ENCODE results near the gene CATSPER3. TPM values are rescaled to one million over a fixed set of nuclear protein-coding genes. Genes with fewer than 3 reads are reported as not detected.

Gene CATSPER3
- polyA plus RNA-seq, 3 donors: 0.15 to 0.60 (median 0.52) TPM

DNA sequence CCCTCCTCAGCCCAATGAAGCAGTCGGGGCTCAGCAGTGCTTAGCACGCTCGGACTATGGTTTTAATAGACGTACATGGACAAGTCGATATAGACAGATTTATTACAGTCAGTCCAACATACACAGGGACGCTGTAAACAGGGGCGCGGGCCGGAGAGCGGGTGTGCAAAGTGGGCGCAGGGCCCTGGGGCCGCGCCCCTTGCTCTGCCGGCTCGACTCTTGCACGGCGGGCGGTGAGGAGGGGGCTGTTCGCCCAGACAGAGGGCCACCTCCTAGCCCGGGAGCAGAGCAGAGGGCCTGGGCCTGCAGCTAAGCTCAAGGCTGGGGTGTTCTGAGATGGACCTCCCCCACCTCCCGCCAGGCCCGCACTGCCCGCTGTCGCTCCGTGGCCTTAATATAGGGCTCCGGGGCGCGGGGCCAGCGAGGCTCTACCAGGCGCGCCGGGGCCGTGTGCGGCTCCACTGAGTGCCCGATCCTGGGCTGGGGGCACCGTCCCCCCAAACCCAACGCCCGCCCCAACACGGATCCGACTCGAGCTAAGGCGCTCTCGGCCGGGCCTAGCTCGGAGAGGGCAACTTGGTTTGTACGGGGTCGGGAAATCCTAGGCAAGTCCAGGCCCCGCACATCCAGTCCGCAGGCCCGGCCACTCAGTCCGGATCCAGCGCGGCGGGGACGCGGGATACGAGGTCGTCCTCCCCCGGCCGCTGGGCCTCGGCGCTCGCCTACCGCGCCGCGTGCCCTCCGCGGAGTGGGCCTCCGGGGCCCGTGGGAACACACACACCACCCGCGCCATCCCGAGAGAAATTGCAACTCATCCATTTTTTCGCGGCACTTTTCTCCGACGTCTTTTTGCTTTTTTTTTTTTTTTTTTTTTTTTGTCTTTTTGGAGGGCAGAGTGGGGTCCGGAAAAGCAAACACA lies 60.2 kb downstream of the CATSPER3 start:
- no peak overlapping the region for H2AFZ ChIP-seq (ENCODE audit: insufficient read depth, low read depth, low read length, poor library complexity, severe bottlenecking)
- Mint-ChIP-seq H3K27me3 (ENCODE audit: low read depth in 3 of 3) (peaks cover 70 to 90% (median 82%) of the 10 kb centered on the region in 3 donors), H3K4me3 (peak overlapping the region in 1 of 2 donors; percentile 77), H3K27ac (no peak overlapping the region), H3K36me3 (peaks cover 3 to 9% of the 10 kb centered on the region in 2 donors), H3K9me3 (peaks cover 0 to 22% (median 17%) of the 10 kb centered on the region in 7 donors), H3K4me1 (peaks cover 26% of the 10 kb centered on the region)
- DNase-seq: no peak
- no peak overlapping the region for H3K27ac ChIP-seq (ENCODE audit: low read depth in 1 of 2, low read length in 2 of 2)
- TF ChIP-seq, protein P1, sequence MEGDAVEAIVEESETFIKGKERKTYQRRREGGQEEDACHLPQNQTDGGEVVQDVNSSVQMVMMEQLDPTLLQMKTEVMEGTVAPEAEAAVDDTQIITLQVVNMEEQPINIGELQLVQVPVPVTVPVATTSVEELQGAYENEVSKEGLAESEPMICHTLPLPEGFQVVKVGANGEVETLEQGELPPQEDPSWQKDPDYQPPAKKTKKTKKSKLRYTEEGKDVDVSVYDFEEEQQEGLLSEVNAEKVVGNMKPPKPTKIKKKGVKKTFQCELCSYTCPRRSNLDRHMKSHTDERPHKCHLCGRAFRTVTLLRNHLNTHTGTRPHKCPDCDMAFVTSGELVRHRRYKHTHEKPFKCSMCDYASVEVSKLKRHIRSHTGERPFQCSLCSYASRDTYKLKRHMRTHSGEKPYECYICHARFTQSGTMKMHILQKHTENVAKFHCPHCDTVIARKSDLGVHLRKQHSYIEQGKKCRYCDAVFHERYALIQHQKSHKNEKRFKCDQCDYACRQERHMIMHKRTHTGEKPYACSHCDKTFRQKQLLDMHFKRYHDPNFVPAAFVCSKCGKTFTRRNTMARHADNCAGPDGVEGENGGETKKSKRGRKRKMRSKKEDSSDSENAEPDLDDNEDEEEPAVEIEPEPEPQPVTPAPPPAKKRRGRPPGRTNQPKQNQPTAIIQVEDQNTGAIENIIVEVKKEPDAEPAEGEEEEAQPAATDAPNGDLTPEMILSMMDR (IDR thresholded peaks at IDR 0.05): no peak
- H3K9ac ChIP-seq (ENCODE audit: insufficient read depth, low read length, poor library complexity, severe bottlenecking): no peak overlapping the region
- peaks cover 8 to 13% of the 10 kb centered on the region in 2 donors for H3K4me1 ChIP-seq (ENCODE audit: control insufficient read depth in 1 of 2, insufficient read depth in 2 of 2, low read length in 2 of 2)
- no peaks in the 10 kb centered on the region for H3K79me2 ChIP-seq (ENCODE audit: insufficient read depth, low read length)
- WGBS (ENCODE audit: insufficient coverage): 11% methylated on average over 57 of the region's 79 CpGs
- no peak overlapping the region for H3K4me3 ChIP-seq (replicated peaks in 1 of 3; ENCODE audit: low read depth in 2 of 3, low read length in 3 of 3)
- no peaks in the 10 kb centered on the region for H3K36me3 ChIP-seq (replicated peaks in 1 of 2; ENCODE audit: control insufficient read depth in 1 of 2, insufficient read depth in 2 of 2, low read length in 2 of 2)
- no peak overlapping the region for H3K4me2 ChIP-seq (replicated peaks; ENCODE audit: extremely low read depth, low read length, poor library complexity, severe bottlenecking)
- no peaks in the 10 kb centered on the region for H4K20me1 ChIP-seq (ENCODE audit: insufficient read depth, low read length)
- peaks cover 55 to 78% of the 10 kb centered on the region in 2 donors for H3K27me3 ChIP-seq (ENCODE audit: control insufficient read depth in 2 of 2, insufficient read depth in 2 of 2, low read length in 2 of 2)
- peaks cover 0 to 41% of the 10 kb centered on the region in 2 donors for H3K9me3 ChIP-seq (replicated peaks in 1 of 2; ENCODE audit: control insufficient read depth in 1 of 2, insufficient read depth in 1 of 2, low read length in 2 of 2)
- intact Hi-C loops (cut with micrococcal nuclease): no loop called here

DNA sequence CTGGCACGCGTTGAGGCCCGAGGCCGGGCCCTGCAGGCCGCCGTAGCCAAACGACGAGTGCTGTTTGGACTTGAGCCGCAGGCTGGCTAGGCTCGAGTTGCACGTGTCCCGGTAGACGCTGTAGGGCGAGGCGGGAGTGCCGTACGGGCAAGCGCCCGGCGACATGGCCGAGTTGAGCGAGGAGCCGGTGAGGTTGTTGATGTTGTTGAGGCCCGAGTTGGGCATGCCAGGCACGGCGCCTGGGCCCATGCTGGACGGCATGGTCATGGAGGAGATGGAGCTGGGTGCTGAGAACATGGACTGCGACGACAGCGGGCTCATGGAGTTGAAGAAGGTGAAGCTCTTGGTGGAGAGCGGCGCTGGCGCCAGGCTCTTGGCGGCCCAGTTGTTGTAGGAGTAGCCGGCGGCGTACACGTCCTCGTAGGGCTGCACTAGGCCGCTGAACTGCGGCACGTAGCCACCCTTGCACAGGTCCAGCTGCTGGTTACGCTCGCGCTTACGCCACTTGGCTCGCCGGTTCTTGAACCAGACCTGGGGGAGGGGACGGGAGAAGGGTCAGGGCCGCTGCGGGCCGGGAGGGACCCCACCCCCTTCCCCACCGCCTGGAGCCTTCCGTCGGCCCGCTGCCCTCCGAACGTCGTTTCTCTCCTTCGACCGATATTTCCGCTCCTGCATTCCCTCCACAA lies 61.2 kb downstream of the CATSPER3 start:
- peaks cover 3 to 9% of the 10 kb centered on the region in 2 donors for H3K36me3 Mint-ChIP-seq
- peaks cover 0 to 26% (median 20%) of the 10 kb centered on the region in 7 donors for H3K9me3 Mint-ChIP-seq
- no peaks in the 10 kb centered on the region for H4K20me1 ChIP-seq (ENCODE audit: insufficient read depth, low read length)
- 13% methylated on average over 57 of the region's 62 CpGs for WGBS (ENCODE audit: insufficient coverage)
- H3K9ac ChIP-seq (ENCODE audit: insufficient read depth, low read length, poor library complexity, severe bottlenecking): no peak overlapping the region
- H3K9me3 ChIP-seq (replicated peaks in 1 of 2; ENCODE audit: control insufficient read depth in 1 of 2, insufficient read depth in 1 of 2, low read length in 2 of 2): peaks cover 0 to 41% of the 10 kb centered on the region in 2 donors
- H3K4me3 Mint-ChIP-seq: peak overlapping the region in 1 of 2 donors; percentile 86
- peak overlapping the region in 1 of 7 donors; percentile 75 for H3K27ac Mint-ChIP-seq
- no peak overlapping the region for H2AFZ ChIP-seq (ENCODE audit: insufficient read depth, low read depth, low read length, poor library complexity, severe bottlenecking)
- H3K27ac ChIP-seq (ENCODE audit: low read depth in 1 of 2, low read length in 2 of 2): no peak overlapping the region
- no peak for DNase-seq
- H3K4me1 Mint-ChIP-seq: peaks cover 31% of the 10 kb centered on the region
- no peaks in the 10 kb centered on the region for H3K36me3 ChIP-seq (replicated peaks in 1 of 2; ENCODE audit: control insufficient read depth in 1 of 2, insufficient read depth in 2 of 2, low read length in 2 of 2)
- H3K27me3 Mint-ChIP-seq (ENCODE audit: low read depth in 3 of 3): peaks cover 76 to 93% (median 86%) of the 10 kb centered on the region in 3 donors
- H3K79me2 ChIP-seq (ENCODE audit: insufficient read depth, low read length): no peaks in the 10 kb centered on the region
- TF ChIP-seq, protein P1 (IDR thresholded peaks at IDR 0.05): no peak
- no peak overlapping the region for H3K4me3 ChIP-seq (replicated peaks in 1 of 3; ENCODE audit: low read depth in 2 of 3, low read length in 3 of 3)
- H3K27me3 ChIP-seq (ENCODE audit: control insufficient read depth in 2 of 2, insufficient read depth in 2 of 2, low read length in 2 of 2): peaks cover 57 to 84% of the 10 kb centered on the region in 2 donors
- H3K4me2 ChIP-seq (replicated peaks; ENCODE audit: extremely low read depth, low read length, poor library complexity, severe bottlenecking): no peak overlapping the region
- intact Hi-C loops (cut with micrococcal nuclease): no loop called here
- peaks cover 12 to 23% of the 10 kb centered on the region in 2 donors for H3K4me1 ChIP-seq (ENCODE audit: control insufficient read depth in 1 of 2, insufficient read depth in 2 of 2, low read length in 2 of 2)

Data from CD14-positive monocyte (primary cell).